Suprapubic skin (tissue), 4 donors: Measurements from ENCODE around the gene CAPN14.

Experiments used
- EP300 ChIP-seq: sonication (generic); formaldehyde crosslinking; IDR thresholded peaks from one replicate; pipeline ENCODE4 v1.6.1; 2017; ENCODE audit warnings: antibody characterized with exemption
- POLR2A ChIP-seq, 2 donors: fragments of 450-650 bp; IDR thresholded peaks; one replicate each; pipeline ENCODE4 v1.6.1; 2017; ENCODE audit warnings: antibody characterized with exemption in 2 of 2, mild to moderate bottlenecking in 2 of 2, moderate library complexity in 2 of 2
- POLR2AphosphoS5 ChIP-seq, 3 donors: sonication (generic); formaldehyde crosslinking; IDR thresholded peaks; one replicate each; pipeline ENCODE4 v1.6.1; 2017; ENCODE audit warnings: antibody characterized with exemption in 3 of 3
- TF ChIP-seq, protein P1 (sequence below), 2 donors: fragments of 200-600 bp in 1 of 2; fragments of 450-650 bp in 1 of 2; sonication (generic) in 1 of 2; IDR thresholded peaks; one replicate each; pipeline ENCODE4 v1.5.1; 2016 to 2019; ENCODE audit warnings: antibody characterized with exemption in 2 of 2, mild to moderate bottlenecking in 1 of 2, moderate library complexity in 1 of 2

DNA sequence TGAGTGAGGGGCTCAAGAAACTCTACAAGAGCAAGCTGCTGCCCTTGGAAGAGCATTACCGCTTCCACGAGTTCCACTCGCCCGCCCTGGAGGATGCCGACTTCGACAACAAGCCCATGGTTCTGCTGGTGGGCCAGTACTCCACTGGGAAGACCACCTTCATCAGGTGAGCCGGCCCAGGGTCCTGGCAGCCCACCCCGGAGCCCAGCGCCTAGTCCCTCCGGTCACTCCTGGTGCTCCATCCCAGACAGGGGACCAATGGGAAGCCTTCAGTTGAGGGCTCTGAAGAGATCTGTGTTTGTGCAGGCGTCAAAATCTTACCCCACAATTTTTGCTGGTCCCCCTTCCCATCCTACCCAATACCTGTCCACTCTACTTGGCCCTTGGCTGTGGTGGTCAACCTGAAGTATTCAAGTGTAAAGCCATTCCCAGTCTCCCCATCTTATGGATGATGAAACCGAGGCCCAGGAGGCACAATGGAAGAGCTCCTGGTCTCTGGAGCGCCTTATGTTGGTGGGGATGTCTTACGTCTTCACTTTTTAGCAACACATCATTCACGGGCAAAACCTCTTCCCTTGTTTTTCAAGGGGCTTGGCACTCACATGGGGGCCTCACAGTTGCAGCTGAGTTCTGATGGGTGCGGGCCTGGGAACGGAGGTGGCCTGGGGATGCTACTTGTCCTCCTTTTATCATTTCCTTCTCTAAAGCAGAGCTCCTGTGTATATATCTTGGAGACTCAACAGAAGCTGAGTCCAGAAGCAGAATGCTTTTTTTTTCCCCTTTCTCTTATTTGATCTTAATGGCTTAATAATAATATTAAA lies 17.6 kb upstream of the CAPN14 start:
- TF ChIP-seq EP300: no peak
- TF ChIP-seq, protein P1, sequence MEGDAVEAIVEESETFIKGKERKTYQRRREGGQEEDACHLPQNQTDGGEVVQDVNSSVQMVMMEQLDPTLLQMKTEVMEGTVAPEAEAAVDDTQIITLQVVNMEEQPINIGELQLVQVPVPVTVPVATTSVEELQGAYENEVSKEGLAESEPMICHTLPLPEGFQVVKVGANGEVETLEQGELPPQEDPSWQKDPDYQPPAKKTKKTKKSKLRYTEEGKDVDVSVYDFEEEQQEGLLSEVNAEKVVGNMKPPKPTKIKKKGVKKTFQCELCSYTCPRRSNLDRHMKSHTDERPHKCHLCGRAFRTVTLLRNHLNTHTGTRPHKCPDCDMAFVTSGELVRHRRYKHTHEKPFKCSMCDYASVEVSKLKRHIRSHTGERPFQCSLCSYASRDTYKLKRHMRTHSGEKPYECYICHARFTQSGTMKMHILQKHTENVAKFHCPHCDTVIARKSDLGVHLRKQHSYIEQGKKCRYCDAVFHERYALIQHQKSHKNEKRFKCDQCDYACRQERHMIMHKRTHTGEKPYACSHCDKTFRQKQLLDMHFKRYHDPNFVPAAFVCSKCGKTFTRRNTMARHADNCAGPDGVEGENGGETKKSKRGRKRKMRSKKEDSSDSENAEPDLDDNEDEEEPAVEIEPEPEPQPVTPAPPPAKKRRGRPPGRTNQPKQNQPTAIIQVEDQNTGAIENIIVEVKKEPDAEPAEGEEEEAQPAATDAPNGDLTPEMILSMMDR (IDR thresholded peaks at IDR 0.05): no peak
- TF ChIP-seq POLR2A (IDR thresholded peaks at IDR 0.05): no peak
- TF ChIP-seq POLR2AphosphoS5 (IDR thresholded peaks at IDR 0.05): no peak
